MV-4-11 (cell line): ENCODE measurements around the gene PI3.
A peak's percentile ranks its signal among the peaks of the same experiment; 100 is the strongest.
"Not testable (repeated sequence)": the region's sequence is repeated elsewhere in the genome, so short reads cannot be mapped to it uniquely, and the experiment has no call there.

Experiments used
- DNase-seq: peaks from one replicate; lab custom pipeline; 2025; lab: John Stamatoyannopoulos, UW

Gene PI3

GRCh38 chr20:45174434-45175364 is at the start of gene PI3:
Gene PI3 (plus strand): TSS chr20:45174902. CDS start chr20:45174923, 21 bp downstream.
- DNase-seq, result no peak

- DNase-seq, result no peak
Measured at GRCh38 chr20:45128099-45128498, 46.6 kb upstream of the PI3 start.

- no peak for DNase-seq
Measured at GRCh38 chr20:45136911-45137310, 37.8 kb upstream of the PI3 start.

GRCh38 chr20:45138561-45139300 is 36.0 kb upstream of the PI3 start:
- peak; percentile 69 for DNase-seq

GRCh38 chr20:45139733-45140375 is 34.8 kb upstream of the PI3 start:
- DNase-seq, result not testable (repeated sequence)

- no peak for DNase-seq
Measured at GRCh38 chr20:45140836-45141235, 33.9 kb upstream of the PI3 start.

- no peak for DNase-seq
Measured at GRCh38 chr20:45149062-45149461, 25.6 kb upstream of the PI3 start.

- no peak for DNase-seq
Measured at GRCh38 chr20:45152405-45152804, 22.3 kb upstream of the PI3 start.

GRCh38 chr20:45153147-45153546 is 21.6 kb upstream of the PI3 start:
- DNase-seq, result peak; percentile 57

GRCh38 chr20:45153752-45154151 is 20.9 kb upstream of the PI3 start:
- DNase-seq, result peak; percentile 98

GRCh38 chr20:45154183-45154582 is 20.5 kb upstream of the PI3 start:
- DNase-seq, result no peak

GRCh38 chr20:45154794-45155193 is 19.9 kb upstream of the PI3 start:
- peak; percentile 45 for DNase-seq

GRCh38 chr20:45156713-45157112 is 18.0 kb upstream of the PI3 start:
- peak; percentile 57 for DNase-seq

GRCh38 chr20:45157962-45158361 is 16.7 kb upstream of the PI3 start:
- DNase-seq, result no peak

GRCh38 chr20:45163083-45163803 is 11.5 kb upstream of the PI3 start:
- DNase-seq, result no peak

GRCh38 chr20:45164906-45165305 is 9.8 kb upstream of the PI3 start:
- DNase-seq, result no peak

- DNase-seq, result no peak
Measured at GRCh38 chr20:45173522-45173921, 1.2 kb upstream of the PI3 start.

GRCh38 chr20:45176526-45177267 is 2.0 kb downstream of the PI3 start:
- no peak for DNase-seq

- DNase-seq, result no peak
Measured at GRCh38 chr20:45179166-45179565, 4.5 kb downstream of the PI3 start.

GRCh38 chr20:45181639-45182038 is 6.9 kb downstream of the PI3 start:
- DNase-seq, result no peak

GRCh38 chr20:45183084-45183483 is 8.4 kb downstream of the PI3 start:
- DNase-seq, result no peak
